Ovary (tissue), 9 donors: Measurements from ENCODE around the gene PMEL. TPM values are rescaled to one million over a fixed set of nuclear protein-coding genes. Genes with fewer than 3 reads are reported as not detected.

ENCODE experiments used
- DNase-seq, 5 donors: peaks; one replicate each; pipeline ENCODE4 v3.0.0-alpha.2; 2019 to 2020
- H3K27ac ChIP-seq, 2 donors: fragments of 200-600 bp; one replicate each; pipeline versions ENCODE4 v1.5.1 to v1.8.0; 2019 to 2022
- H3K27me3 ChIP-seq: fragments of 200-600 bp; one replicate; pipeline ENCODE4 v1.8.0; 2022
- H3K36me3 ChIP-seq: fragments of 200-600 bp; sonication (generic); one replicate; pipeline ENCODE4 v1.5.1; 2019
- H3K4me1 ChIP-seq: one replicate; pipeline ENCODE4 v1.8.1; 2013; ENCODE audit warnings: mild to moderate bottlenecking, moderate library complexity; ENCODE audit not compliant: insufficient read depth
- H3K4me3 ChIP-seq: fragments of 200-600 bp; sonication (generic); one replicate; pipeline ENCODE4 v1.5.1; 2017
- H3K9me3 ChIP-seq, 2 donors: fragments of 200-600 bp in 1 of 2; sonication (generic) in 1 of 2; one replicate each; pipeline versions ENCODE4 v1.5.1 to v1.8.1; 2013 to 2019; ENCODE audit warnings: mild to moderate bottlenecking in 1 of 2, moderate library complexity in 1 of 2
- EP300 ChIP-seq: sonication (generic); formaldehyde crosslinking; IDR thresholded peaks from one replicate; pipeline ENCODE4 v1.6.1; 2017; ENCODE audit warnings: antibody characterized with exemption
- POLR2A ChIP-seq: fragments of 450-650 bp; IDR thresholded peaks from one replicate; pipeline ENCODE4 v1.6.1; 2017; ENCODE audit warnings: antibody characterized with exemption, mild to moderate bottlenecking, moderate library complexity
- WGBS, 3 donors: extraction: QIAGEN DNeasy Blood & Tissue Kit in 1 of 3; methylation state at CpG; one replicate each; pipeline versions ENCODE4 v1.1.5 to v1.1.7; 2013 to 2017; 5-methylcytosine and 5-hydroxymethylcytosine counted together
- intact Hi-C, 4 donors: fragments of 100-400 bp; cut with DNase I; formaldehyde crosslinking; loops; one replicate each; pipeline versions ENCODE4 v1.11.0 to v1.15.1; 2022 to 2023
- polyA plus RNA-seq, 2 donors: library from polyadenylated mRNA; stranded (reverse); fragments of 200-250 nt in 1 of 2; fragments of 350-450 nt in 1 of 2; fragmentation: Illumina TruSeq in 1 of 2; extraction: RNeasy Lipid Tissue Mini Kit (QIAGEN cat#74804) in 1 of 2; gene quantifications; one replicate each; pipeline ENCODE4 v1.2.3, GENCODE V29; 2013 to 2014
- total RNA-seq, 7 donors: library from RNA; depleted of rRNA in 2 of 7; stranded (reverse); fragments of >200 nt in 2 of 7; fragmentation: NEBNext Ultra II Directional in 3 of 7; extraction: Animal tissue kit (Norgen Biotek cat#: 25700) in 3 of 7; gene quantifications; one replicate each; pipeline versions ENCODE4 v1.1.0 to v1.2.4, GENCODE V29; 2016 to 2023
- TF ChIP-seq, protein P1 (sequence below), 3 donors: fragments of 450-650 bp in 2 of 3; fragments of 200-600 bp in 1 of 3; IDR thresholded peaks; one replicate each; pipeline versions ENCODE4 v1.5.1 to v1.8.0; 2016 to 2022; ENCODE audit warnings: antibody characterized with exemption in 3 of 3, mild to moderate bottlenecking in 1 of 3
- donor health status: DM: no; HTN: no; CAD: no; lungs with moderate emphysema.
- donor health status: DM: no; HTN: no; CAD: no.
- donor health status: Bipolar disorder and iron deficiency.
- donor health status: DM: yes; HTN: yes; CAD: no.
- donor health status: DM: no; HTN: no; CAD: no.
- donor health status: DM: yes; HTN: yes; CAD: no.

The PMEL gene
- total and polyA plus RNA-seq, 9 donors, result 2.0 to 11.5 (median 3.6) TPM

DNA sequence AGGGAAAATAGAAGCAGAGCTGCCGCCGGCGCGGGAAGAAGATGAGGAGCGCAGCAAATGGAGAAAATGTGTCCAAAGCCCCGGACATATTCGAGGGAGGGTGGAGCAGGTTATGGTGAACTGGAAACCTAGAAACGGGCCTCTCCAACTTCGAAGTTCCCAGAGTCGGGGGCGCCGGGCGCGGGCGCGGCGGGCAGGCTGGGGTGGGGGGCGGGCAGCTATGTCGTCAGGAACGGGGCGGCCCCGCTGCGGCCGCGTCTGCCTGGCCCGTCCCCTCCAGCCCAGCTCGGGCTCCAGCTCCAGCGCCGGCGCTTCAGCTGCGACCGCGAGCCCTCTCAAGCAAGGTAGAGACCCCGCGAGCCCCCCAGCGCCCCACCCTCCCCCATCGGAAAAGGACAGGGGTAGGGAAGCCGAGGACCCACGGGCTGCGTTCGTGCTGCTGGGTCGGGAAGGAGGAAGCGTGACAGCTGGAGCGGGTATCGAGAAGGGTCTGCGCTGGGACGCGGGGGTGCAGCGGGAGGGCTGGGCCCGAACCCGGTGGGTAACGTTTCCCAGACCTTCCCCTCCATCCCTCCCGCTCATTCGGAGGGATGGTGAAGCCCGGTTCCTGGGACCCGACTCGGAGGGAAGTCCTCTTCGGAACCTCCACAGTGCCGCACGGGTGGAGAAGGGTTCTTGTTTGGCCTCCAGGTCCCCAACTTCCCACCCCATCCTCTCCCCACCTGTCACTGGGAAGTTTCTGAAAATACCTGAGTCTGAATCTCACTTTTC is 33.9 kb downstream of the PMEL start:
- 0 to 1% (median 0%) methylated on average over 40 to 60 of the region's 60 CpGs for WGBS, 3 donors
- Histone ChIP-seq H3K4me1 (peaks cover 17% of the 10 kb centered on the region), H3K36me3 (no peaks in the 10 kb centered on the region), H3K27ac (peak overlapping the region; percentile 13 to 40), H3K27me3 (no peaks in the 10 kb centered on the region), H3K9me3 (no peaks in the 10 kb centered on the region), H3K4me3 (peak overlapping the region; percentile 83)
- DNase-seq, result peak; percentile 62 to 77 (median 74)
- TF ChIP-seq, protein P1, sequence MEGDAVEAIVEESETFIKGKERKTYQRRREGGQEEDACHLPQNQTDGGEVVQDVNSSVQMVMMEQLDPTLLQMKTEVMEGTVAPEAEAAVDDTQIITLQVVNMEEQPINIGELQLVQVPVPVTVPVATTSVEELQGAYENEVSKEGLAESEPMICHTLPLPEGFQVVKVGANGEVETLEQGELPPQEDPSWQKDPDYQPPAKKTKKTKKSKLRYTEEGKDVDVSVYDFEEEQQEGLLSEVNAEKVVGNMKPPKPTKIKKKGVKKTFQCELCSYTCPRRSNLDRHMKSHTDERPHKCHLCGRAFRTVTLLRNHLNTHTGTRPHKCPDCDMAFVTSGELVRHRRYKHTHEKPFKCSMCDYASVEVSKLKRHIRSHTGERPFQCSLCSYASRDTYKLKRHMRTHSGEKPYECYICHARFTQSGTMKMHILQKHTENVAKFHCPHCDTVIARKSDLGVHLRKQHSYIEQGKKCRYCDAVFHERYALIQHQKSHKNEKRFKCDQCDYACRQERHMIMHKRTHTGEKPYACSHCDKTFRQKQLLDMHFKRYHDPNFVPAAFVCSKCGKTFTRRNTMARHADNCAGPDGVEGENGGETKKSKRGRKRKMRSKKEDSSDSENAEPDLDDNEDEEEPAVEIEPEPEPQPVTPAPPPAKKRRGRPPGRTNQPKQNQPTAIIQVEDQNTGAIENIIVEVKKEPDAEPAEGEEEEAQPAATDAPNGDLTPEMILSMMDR (IDR thresholded peaks at IDR 0.05), result no peak
- peak; percentile 21 for TF ChIP-seq POLR2A
- intact Hi-C loops, result loop anchor here in 3 of 4 donors (5.0 kb wide), 4 partner anchors 40 to 195 kb away; partner anchors contain the start of genes GDF11 (in 1 of the 3) and RAB5B (in 1 of the 3)

GRCh38 chr12:55931317-55931779 is 34.5 kb downstream of the PMEL start:
- Histone ChIP-seq H3K4me3 (peak overlapping the region; percentile 83), H3K27ac (peak overlapping the region; percentile 13 to 40), H3K9me3 (no peaks in the 10 kb centered on the region), H3K4me1 (peaks cover 17% of the 10 kb centered on the region), H3K27me3 (no peaks in the 10 kb centered on the region), H3K36me3 (no peaks in the 10 kb centered on the region)
- intact Hi-C loops, result loop anchor here in 3 of 4 donors (5.0 kb wide), 4 partner anchors 41 to 194 kb away; partner anchors contain the start of genes GDF11 (in 1 of the 3) and RAB5B (in 1 of the 3)
- WGBS, 3 donors, result 6 to 8% (median 7%) methylated on average over 10 of the region's 10 CpGs
- TF ChIP-seq POLR2A (no peak), EP300 (no peak)
- TF ChIP-seq, protein P1 (IDR thresholded peaks at IDR 0.05), result no peak
- peak in 4 of 5 donors; percentile 30 to 57 (median 42) for DNase-seq

DNA sequence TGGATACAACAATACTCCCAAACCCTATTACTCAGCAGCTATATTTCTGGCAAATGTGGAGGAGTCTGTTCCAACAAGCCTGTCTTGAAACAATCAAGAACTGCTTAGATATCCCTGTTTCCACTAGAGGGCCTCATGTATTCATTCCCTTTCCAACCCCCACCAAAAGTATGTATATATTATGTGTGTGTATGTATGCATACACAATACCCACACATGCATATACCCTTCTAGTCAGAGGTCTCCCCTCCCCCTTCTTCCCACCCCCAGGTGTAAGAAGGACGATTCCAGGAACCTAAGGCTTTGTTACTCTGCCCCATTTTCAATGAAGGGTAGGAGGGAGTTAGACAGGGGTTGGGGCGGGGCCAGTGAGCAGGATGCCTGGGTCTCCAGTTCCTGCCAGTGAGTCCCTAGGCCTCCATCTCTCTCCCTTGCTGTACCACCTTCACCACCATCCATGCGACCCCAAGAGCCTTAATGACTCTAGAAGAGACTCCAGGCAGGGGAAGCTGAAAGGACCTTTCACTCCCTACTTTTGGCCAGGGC is 35.0 kb downstream of the PMEL start, which contains the start of gene DGKA:
Gene DGKA (plus strand): TSS at position 392 of the 546 bp plus-strand sequence. CDS start 5,342 bp downstream, outside the sequence.
- Histone ChIP-seq H3K27me3 (no peaks in the 10 kb centered on the region), H3K36me3 (no peaks in the 10 kb centered on the region), H3K4me1 (peaks cover 20% of the 10 kb centered on the region), H3K4me3 (peak within 1 kb of the TSS; percentile 83), H3K27ac (peak within 1 kb of the TSS; percentile 13 to 40), H3K9me3 (no peaks in the 10 kb centered on the region)
- no peak for TF ChIP-seq EP300
- no peak for TF ChIP-seq POLR2A
- TF ChIP-seq, protein P1 (IDR thresholded peaks at IDR 0.05), result peak in 2 of 3 donors; percentile 45 to 59
- DNase-seq, result peak; percentile 24 to 54 (median 41)
- intact Hi-C loops, result loop anchor here in 3 of 4 donors (5.0 kb wide), 4 partner anchors 41 to 194 kb away; partner anchors contain the start of genes GDF11 (in 1 of the 3) and RAB5B (in 1 of the 3)
- 35 to 41% (median 39%) methylated on average over 3 of the region's 3 CpGs for WGBS, 3 donors

DNA sequence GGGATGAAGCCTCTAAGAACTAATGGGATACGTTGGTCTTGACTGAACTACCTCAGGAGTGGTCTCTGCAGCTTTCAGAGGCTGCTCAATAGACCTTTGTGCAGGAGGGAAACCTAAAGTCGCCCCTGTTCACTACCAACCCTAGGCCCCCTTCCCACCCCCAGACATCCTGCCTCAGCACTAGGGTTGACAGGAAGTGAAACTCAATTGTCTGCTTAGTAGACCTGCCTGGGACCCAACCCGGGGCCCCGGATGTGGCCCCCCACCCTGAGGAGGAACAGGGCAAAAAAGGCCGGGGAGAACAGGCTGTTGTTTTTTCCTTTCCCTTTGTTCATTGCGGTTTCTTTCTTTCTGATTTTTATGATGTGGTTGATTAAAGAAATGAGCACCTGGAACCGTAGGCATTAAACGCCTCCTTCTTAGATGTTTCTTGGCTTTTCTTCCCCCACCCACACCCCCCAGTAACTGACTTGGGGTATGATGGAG is 36.5 kb downstream of the PMEL start:
- Histone ChIP-seq H3K9me3 (no peaks in the 10 kb centered on the region), H3K4me3 (no peak overlapping the region), H3K4me1 (peaks cover 18% of the 10 kb centered on the region), H3K36me3 (no peaks in the 10 kb centered on the region), H3K27me3 (no peaks in the 10 kb centered on the region), H3K27ac (no peak overlapping the region)
- no peak for DNase-seq
- WGBS, 3 donors, result 64 to 68% (median 67%) methylated on average over 8 of the region's 8 CpGs
- TF ChIP-seq EP300 (no peak), POLR2A (no peak)
- TF ChIP-seq, protein P1 (IDR thresholded peaks at IDR 0.05), result no peak
- intact Hi-C loops, result loop anchor here (5.0 kb wide), 4 partner anchors 97 to 202 kb away; partner anchors contain the start of genes DNAJC14 (in 2 of the 4) and CD63 (in 1 of the 4)
